Measurements from ENCODE around the gene PPP1CB.

DNA sequence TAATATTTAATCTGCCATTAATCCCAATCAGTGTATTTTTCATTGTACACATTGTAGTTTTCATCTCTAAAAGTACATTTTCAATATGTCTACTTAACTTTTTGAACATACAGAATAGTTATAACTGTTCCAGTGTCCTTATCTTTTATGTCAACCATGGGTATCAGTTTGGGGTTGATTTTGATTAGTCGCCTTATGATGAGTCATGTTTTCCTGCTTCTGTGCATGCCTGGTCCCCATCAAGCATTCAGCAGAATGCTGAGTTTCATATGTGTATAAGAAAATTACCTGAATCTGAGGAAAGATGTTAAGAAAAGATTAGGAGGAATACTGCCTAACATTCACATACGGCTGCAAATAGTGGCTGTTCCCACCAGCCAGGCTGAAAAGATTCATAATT is 76.8 kb downstream of the PPP1CB start:
- TF ChIP-seq, protein P1, sequence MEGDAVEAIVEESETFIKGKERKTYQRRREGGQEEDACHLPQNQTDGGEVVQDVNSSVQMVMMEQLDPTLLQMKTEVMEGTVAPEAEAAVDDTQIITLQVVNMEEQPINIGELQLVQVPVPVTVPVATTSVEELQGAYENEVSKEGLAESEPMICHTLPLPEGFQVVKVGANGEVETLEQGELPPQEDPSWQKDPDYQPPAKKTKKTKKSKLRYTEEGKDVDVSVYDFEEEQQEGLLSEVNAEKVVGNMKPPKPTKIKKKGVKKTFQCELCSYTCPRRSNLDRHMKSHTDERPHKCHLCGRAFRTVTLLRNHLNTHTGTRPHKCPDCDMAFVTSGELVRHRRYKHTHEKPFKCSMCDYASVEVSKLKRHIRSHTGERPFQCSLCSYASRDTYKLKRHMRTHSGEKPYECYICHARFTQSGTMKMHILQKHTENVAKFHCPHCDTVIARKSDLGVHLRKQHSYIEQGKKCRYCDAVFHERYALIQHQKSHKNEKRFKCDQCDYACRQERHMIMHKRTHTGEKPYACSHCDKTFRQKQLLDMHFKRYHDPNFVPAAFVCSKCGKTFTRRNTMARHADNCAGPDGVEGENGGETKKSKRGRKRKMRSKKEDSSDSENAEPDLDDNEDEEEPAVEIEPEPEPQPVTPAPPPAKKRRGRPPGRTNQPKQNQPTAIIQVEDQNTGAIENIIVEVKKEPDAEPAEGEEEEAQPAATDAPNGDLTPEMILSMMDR (IDR thresholded peaks at IDR 0.05; ENCODE audit: poor library complexity): no peak
- TF ChIP-seq EZH2 (IDR thresholded peaks at IDR 0.05; ENCODE audit: borderline replicate concordance): no peak
- TF ChIP-seq EZH2phosphoT487 (IDR thresholded peaks at IDR 0.05; ENCODE audit: low read depth, severe bottlenecking, unreplicated experiment): no peak

Measured in hepatocyte (in vitro differentiated cells).